Measurements from ENCODE around the gene KLHL22.
"Not testable (repeated sequence)": the region's sequence is repeated elsewhere in the genome, so short reads cannot be mapped to it uniquely, and the experiment has no call there.

The KLHL22 gene

DNA sequence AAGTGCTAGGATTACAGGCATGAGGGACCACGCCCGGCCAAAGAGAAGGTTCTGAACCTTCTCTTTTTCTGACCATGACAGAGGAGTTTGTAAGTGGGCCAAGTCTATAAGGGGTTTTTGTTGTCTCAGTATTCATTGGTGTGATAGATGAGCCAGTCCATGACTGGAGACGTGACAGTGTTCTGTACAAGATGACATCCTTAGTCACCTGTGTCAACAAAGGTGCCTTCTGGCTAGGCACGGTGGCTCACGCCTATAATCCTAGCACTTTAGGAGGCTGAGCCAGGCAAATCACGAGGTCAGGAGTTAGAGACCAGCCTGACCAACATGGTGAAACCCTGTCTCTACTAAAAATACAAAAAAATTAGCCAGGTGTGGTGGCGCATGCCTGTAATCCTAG, 4.2 kb upstream of the KLHL22 start:
- DNase-seq = no peak

DNA sequence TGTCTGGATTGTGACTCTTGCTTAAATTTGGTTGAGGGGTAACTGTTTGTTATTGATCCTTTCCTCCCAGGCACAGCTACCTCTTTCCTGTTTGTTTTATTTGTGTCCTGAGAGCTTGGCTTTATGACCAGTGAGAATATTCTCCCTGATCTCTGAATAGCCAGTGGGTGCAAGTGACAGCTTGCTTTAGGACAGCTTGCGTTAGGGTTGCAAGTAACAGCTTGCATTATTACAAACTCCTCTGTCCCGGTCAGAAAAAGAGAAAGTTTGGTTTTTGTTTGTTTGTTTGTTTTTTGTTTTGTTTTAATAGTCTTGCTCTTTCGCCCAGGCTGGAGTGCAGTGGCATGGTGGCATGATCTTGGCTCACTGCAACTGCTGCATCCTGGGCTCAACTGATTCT, 3.3 kb upstream of the KLHL22 start:
- no peak for DNase-seq

DNA sequence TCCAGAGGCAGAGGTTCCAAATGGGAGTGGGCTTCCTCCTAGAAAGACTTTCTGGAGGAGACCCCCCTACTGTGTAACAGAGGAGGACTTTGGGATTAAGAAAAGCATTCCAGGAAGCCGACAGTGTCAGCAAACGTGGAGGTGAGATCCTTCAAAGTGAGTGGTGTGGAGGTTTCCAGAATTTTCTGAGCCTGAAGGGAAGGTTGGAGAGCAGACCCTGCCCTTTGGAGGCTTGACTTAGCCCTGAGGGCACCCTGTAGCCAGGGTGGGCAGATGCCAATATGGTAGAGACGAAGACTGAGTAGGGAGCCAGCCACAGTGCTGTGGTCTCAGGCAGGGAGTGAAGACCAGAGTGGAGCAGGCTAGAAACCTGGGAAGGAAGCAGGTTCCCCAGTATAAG, 1.8 kb upstream of the KLHL22 start:
- DNase-seq = no peak

DNA sequence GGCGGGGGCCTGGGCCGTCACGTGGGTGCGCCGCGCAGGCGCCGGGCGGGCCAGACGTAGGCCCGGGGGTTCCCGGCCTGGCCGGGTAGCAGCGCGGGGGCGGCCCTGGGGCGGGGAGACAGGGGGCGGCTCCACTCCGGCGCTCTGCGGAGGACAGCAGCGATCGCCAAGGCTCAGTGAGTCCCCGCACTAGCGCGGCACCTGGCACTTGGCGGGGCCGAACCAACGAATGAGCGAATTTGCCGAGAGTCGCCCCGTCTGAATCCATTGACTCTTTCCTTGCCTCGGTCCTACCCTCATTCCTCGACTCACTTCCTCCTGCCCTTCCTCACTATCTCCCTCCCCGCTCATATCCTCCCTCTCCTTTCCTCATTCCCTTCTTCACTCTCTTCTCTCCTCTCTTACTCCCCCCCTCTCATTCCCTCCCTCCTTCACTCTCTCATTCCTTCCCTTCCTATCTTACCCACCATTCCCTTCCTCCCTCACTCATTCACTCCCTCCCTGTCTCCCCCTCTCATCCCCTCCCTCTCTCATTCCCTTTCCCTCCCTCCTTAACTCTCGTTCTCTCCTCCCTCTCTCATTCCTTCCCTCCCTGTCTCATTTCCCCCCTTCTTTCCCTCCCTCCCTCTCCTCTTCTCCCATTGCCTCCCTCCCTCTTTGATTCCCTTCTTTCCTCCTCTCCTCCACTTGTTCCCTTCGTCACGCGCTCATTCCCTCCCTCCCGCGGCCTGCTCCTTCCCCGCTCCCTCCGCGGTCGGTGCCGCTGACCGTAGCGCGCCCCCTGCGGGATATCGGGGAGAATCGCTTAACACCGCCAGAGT, 476 bp upstream of the KLHL22 start:
- DNase-seq = peak; percentile 94

DNA sequence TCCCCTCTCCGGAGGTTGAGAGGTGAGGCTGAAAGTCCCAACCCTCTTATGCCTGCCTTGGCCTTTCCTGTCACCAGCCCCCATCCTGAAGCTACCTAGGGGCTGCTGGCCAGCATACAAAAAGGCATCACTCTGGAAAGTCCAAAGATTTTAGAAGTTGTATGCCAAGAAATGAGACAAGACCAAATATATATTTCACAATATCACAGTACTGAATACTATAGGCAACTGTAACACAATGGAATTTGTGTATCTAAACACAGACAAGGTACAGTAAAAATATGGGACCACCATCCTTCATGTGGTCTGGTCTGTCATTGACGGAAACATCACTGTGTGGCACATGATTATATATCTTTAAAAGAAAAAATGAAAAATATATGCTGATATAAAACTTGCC, 4.2 kb downstream of the KLHL22 start:
- no peak for DNase-seq

DNA sequence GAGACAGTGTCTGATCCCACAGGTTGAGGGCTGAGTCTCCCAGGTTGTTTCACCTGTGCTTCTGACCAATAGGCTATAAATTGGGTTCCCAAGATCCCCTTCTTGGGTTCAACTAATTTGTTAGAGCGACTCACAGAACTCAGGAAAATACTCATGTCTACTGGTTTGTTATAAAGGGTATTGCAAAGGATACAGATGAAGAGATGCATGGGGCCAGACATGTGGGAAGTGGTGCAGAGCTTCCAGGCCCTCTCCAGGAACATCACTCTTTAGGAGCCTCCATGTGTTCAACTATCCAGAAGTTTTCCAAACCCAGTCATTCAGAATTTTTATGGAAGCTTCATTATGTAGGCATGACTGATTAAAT, 4.7 kb downstream of the KLHL22 start:
- DNase-seq = no peak

DNA sequence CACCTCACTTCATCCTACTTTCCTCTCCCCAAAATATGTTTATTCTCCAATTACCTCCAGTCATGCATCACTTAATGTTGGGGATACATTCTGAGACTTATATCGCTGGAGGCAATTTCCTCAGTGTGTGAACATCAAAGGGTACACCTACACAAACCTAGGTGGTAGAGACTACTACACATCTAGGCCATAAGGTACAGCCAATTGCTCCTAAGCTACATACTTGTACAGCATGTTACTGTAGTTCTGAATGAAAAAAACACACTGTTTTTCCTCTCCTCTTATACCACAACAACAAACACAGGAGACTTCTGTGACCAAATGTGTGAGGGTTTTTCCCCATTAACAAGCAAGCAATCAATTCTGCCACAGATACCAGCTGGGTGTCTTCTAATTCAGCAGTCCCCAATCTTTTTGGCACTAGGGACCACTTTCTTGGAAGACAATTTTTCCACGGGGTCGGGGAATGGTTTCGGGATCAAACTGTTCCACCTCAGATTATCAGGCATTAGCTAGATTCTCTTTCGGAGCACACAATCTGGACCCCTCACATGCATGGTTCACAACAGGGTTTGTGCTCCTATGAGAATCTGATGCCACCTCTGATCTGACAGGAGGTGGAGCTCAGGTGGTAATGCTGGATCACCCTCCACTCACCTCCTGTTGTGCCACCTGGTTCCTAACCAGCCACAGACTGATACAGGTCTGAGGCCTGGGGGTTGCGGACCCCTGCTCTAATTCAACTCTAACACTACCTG, 5.2 kb downstream of the KLHL22 start:
- no peak for DNase-seq

DNA sequence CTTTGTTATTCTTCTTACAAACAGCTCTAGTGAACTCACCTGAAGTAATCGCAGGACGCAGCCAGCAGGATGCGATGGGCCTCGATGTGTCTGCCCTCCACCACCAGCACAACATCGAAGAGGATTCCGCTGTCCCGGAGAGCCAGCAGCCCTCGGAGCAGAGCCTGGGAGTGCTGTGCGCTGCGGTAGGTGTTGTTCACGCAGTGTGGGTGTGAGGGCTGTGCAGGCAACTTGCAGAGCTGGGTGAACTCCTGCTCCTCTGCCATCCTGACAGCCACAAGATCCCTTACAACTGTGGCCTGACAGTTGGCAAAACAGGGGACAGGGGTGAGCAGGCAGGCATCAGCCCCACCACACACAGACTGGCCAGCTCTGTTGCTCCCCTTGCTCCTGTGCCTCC, 6.6 kb downstream of the KLHL22 start:
- DNase-seq = no peak

DNA sequence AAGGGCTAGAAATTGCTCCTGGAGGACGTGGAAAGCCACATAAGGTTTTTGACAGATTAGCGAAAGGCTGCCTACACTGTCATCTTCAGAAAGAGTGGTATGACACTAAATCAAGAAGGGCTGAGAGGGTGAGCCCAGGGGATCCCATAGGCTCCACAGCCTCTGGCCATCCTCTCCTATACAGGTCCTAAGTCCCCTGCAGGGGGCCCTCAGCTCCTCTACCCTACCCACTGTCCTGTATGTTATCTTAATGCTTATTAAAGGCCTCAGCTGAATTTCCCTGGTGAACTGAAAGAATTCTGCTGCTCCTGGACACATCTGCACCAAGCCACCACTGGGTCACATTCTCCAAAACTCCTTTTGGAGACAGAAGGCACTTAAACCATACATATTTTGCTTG, 7.9 kb downstream of the KLHL22 start:
- no peak for DNase-seq

DNA sequence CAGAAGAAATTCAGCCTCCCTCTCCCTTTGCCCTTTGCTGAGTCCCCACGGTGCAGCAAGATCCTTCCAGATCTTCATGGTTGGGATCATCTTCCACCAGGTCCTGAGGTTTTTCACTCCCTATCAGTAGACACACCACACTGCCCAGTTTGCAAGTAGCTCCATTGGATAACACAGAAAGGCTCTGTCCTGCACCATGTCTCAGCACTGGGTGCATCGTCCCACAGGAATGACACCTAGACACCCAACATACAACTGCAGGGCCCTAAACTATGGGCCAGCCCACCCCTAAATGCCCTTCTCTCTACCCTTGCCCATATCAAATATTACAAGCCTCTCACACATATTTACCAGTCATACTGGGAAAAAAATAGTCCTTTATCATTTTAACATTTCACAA, 9.4 kb downstream of the KLHL22 start:
- no peak for DNase-seq

DNA sequence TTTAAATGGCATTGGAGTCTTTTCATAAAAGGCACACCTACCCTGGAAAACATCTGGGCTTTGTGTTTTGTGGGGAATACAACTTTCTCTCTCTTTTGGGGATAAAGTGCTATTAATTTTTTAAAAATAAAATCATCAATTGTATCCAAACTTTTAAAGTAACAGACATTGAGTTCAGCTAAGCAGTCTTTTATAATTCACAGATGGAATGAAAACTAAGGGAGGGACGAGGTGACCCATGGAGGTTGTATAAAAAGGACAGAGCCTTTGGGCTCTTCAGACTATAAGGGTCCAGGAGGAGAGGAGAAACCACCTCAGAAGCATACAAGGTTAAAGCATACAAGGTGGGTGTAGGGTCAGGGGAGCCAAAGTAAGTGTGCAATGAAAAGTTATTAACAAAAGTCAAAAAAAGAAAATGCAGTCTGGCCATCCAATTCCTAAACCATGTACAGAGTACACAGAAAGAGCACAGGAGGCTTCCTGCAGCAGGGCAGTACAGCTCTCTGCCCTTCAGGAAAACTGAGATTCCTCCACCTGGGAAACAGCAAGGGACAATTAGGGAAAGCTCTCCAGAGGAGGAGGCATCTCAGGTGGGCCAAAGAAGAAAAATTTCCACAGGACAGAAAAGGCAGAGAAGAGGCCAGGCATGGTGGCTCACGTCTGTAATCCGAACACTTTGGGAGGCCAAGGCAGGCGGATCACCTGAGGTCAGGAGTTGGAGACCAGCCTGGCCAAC, 10.5 kb downstream of the KLHL22 start:
- no peak for DNase-seq

DNA sequence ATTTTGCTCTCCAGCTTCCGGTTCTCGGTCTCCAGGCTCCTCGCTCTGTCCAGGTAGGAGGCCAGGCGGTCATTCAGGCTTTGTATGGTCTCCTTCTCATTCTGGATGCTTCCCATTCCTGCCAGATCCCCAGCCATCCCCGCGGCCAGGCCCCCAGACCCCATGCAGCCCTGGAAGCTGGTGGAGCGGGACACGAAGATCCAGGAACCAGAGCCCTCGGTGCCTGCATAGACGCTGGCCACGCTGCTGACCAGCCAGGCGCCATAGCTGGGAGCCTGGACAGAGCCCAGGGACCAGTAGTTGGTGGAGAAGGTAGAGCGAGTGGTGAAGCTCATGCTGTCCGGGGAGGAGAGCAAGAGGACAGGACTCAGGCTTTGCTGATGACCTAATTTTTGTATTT, 11.8 kb downstream of the KLHL22 start:
- no peak for DNase-seq

DNA sequence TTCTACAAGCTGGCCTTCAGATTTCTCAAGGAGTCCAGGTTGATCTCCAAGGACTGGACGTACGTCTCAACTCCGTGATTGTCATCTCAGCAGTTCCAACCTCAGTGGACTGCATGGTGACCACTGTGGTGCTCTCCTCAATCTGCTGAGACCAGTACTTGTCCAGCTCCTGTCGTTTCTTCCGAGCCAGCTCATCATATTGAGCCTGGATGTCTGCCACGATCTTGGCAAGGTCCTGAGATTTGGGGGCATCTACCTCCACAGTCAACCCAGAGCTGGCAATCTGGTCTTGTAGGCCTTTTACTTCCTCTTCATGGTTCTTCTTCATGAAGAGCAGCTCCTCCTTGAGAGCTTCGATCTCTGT, 12.5 kb downstream of the KLHL22 start:
- not testable (repeated sequence) for DNase-seq

DNA sequence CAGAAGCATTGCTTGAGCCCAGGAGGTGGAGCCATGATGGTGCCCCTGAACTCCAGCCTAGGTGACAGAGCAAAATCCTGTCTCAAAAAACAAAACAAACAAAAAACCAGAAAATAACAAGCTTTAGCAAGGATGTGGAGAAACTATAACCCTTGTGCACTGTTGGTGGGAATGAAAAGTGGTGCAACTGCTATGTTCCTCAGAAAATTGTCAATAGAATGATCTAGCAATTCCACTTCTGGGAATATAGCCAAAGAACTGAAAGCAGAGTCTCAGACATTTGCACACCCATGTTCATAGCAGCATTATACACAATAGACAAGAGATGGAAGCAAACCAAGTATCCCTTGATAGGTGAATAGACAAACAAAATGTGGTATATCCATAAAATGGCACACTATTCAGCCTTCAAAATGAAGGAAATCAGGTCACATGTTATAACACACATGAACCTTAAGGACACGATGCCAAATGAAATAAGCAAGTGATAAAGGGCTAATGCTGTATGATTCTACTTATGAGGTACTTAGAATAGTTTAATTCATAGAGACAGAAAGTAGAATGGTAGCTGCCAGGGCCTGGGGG, 15.9 kb downstream of the KLHL22 start:
- DNase-seq = no peak

DNA sequence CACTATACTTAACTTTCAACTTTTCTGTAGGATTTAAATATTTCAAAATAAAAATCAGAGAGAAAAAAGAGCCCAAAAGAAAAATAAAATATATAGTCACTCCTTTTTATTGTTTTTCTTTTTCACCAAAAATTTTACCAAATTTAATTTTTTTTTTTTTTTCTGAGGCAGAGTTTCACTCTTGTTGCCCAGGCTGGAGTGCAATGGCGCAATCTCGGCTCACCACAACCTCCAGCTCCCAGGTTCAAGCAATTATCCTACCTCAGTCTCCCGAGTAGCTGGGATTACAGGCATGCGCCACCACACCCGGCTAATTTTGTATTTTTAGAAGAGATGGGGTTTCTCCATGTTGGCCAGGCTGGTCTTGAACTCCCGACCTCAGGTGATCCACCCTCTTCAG, 17.5 kb downstream of the KLHL22 start:
- not testable (repeated sequence) for DNase-seq

DNA sequence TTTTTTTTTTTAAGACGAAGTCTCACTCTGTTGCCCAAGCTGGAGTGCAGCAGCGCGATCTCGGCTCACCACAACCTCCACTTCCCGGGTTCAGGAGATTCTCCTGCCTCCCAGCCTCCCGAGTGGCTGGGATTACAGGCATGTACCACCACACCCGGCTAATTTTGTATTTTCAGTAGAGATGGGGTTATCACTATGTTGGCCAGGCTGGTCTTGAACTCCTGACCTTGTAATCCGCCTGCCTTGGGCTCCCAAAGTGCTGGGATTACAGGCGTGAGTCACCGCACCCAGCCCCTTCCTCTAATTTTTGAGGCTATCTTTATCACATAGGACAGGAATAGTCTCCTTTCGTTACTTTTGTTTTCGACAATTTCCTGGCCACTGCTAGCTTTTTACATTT, 20.0 kb downstream of the KLHL22 start:
- not testable (repeated sequence) for DNase-seq

DNA sequence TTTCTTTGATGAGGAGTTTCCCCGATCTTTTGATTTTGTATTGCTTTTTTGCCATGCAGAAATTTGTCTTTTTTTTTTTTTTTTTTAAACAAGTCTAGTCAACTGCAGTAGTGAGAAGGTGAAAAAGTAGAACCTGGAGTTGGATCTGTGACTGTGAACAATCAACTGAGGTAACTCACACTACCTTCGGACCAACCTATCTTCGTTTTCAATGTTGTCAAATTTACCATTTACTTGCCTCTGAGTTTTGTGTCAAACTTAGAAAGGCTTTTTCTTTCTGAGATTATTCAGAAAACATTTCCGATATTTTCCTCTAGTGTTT, 20.5 kb downstream of the KLHL22 start:
- DNase-seq = no peak

DNA sequence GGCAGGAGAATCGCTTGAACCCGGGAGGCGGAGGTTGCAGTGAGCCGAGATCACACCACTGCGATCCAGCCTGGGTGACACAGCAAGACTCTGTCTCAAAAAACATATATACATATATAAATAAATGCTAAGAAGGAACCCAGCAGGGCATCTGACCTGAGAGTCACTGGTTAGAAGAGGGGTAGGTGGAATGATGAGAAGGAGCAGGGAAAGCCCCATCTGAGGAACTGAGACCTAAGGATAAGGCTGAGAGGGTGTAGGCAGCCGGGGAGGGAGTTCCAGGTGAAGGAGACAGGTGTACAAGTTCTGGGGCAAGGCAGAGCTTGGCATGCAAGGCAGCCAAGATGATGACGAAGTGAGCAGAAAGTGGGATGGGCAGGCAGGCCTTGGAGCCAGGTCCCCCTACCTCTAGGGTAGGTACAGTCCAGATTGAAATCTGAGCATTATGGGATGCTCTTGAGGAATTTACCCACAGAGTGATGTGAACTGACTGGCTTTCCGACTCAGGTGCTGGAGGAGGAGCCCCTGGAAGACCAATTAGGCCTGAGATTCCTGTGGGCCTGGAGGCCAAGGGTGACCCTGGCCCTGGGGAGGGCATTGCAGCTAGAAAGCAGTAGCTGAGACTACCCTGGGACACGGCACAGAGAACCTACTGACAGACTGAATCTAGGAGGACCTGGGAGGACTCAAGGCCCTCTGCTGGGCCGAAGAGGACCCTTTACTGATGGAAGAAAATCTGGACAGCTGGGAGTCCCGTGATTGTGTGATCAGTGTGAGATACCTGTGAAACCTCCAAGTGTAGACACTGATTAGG, 22.8 kb downstream of the KLHL22 start:
- DNase-seq = no peak

DNA sequence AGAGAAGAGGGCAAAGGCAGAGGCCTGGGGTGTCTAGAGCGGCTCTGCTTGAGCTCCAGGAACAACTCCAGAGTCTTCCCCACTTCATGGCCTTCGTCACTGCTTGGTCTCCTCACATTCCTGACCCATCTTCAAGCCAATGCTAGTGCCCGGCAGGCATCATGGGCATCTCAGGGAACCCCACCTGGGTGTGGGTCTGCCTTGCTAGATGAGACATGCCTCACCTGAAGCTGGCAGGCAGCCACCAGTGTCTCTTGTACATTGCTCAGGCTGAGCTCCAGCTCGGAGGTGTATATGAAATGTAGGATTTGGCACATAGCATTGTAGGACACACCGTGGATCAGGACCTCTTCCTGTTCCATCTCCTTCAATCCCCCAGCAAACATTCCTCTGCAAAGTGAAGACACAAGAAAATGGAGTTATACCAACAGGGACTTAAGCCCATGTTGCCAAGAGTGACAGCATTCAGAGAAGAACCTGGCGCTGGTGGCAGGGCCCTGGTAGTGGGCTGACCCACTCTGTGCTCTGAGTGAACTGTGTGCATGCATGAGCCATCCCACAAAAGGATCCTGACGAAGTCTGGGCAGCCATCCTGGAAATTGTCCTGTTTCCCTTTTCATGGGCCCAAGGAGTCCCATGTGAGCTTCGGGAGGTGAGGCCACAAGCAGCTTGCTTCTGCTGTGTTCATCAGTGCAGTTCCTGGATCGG, 24.3 kb downstream of the KLHL22 start:
- no peak for DNase-seq

DNA sequence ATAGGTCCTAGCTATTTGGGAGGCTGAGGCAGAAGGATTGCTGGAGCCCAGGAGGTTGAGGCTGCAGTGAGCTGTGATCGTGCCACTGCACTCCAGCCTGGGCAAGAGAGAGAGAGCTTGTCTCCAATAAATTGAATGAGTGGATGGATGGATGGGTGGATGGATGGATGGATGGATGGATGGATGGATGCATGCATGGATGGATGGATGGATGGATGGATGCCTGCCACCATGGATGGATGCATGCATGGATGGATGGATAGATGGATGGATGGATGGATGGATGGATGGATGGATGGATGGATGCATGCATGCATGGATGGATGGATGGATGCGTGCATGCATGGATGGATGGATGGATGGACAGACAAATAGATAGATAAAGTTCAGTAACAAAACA, 25.1 kb downstream of the KLHL22 start:
- not testable (repeated sequence) for DNase-seq

DNA sequence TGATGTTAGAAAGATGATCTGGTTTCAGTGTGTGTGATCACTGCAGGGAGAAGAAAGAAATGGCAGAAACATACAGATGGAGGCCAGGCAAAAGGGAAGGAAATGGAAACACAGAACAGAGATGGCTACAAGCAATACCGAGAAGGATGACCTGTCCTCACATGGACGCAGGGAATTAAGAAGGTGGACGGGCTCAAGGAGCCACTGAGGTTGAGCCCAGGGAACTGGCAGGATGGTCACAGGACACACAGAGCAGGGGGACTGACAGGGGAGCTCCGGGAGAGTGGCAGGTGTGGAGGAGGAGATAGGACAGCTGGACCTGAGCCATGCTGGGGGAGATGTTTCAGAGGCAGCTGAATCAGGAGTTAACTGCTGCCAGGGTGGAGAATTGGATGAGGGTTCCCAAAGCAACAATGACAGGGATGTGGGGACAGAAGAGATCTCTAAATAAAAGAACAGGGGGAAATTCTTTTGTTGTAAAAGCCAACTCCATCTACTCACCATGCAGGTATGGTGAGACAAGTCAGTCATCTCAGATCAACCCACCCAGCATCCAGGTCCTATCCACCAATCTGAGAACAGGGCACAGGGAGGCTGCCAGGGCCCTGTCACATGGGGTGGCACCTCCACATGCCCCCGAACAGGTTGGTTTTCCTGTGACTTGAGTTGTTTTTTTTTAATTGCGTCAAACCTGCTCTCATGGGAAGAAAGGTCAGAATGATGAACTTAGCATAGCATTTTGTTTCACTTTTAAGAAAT, 26.3 kb downstream of the KLHL22 start:
- no peak for DNase-seq
